H1 (cell line): ENCODE data around the gene ELF4. TPM values are rescaled to one million over a fixed set of nuclear protein-coding genes. Genes with fewer than 3 reads are reported as not detected.

Experiments
- CTCF ChIA-PET: fragments of 300-600 bp; sonication (Branson Sonifier 250); formaldehyde crosslinking; loops from one replicate; lab custom pipeline; 2021; ENCODE audit not compliant: partially characterized antibody; lab: Charles Lee
- POLR2A ChIA-PET: fragments of 300-600 bp; sonication (Branson Sonifier 250); formaldehyde crosslinking; loops from one replicate; lab custom pipeline; 2021; ENCODE audit warnings: inconsistent platforms; ENCODE audit not compliant: partially characterized antibody; lab: Charles Lee
- DNase-seq, 2 experiments: peaks; one replicate each; pipeline versions ENCODE4 v3.0.0 to v3.0.0-alpha.2; 2010 to 2022; ENCODE audit warnings: low spot score in 2 of 2, low read depth in 1 of 2, mixed read lengths in 1 of 2
- FAIRE-seq: peaks from 2 replicates; lab custom pipeline; 2011; peaks lifted over from hg19 to GRCh38; lab: Jason Lieb, UNC
- H2AFZ ChIP-seq: 2 replicates; pipeline ENCODE4 v1.8.1; 2012; ENCODE audit warnings: low read length, inconsistent platforms
- H2AK5ac ChIP-seq: 2 replicates; pipeline ENCODE4 v1.6.1; 2013; ENCODE audit warnings: low read depth, low read length
- H2BK120ac ChIP-seq: replicated peaks from 2 replicates; pipeline ENCODE3; 2013; ENCODE audit warnings: low read depth, low read length, inconsistent platforms
- H2BK12ac ChIP-seq: 2 replicates; pipeline ENCODE4 v1.6.1; 2013; ENCODE audit warnings: low read depth, low read length
- H2BK15ac ChIP-seq: 2 replicates; pipeline ENCODE4 v1.6.1; 2013; ENCODE audit warnings: low read length
- H2BK20ac ChIP-seq: 2 replicates; pipeline ENCODE4 v1.6.1; 2013; ENCODE audit warnings: low read length
- H2BK5ac ChIP-seq: 2 replicates; pipeline ENCODE4 v1.6.1; 2013; ENCODE audit warnings: low read depth, low read length
- H3K14ac ChIP-seq: 2 replicates; pipeline ENCODE4 v1.6.1; 2013; ENCODE audit warnings: inconsistent platforms; ENCODE audit not compliant: insufficient read length
- H3K18ac ChIP-seq: 2 replicates; pipeline ENCODE4 v1.6.1; 2013; ENCODE audit warnings: low read length; ENCODE audit errors: extremely low read depth
- H3K23ac ChIP-seq: 2 replicates; pipeline ENCODE4 v1.6.1; 2013; ENCODE audit warnings: inconsistent platforms; ENCODE audit not compliant: insufficient read length
- H3K23me2 ChIP-seq: 2 replicates; pipeline ENCODE4 v1.6.1; 2013; ENCODE audit warnings: low read depth, low read length
- H3K27ac ChIP-seq: 2 replicates; pipeline ENCODE4 v1.6.1; 2011; ENCODE audit warnings: low read depth, low read length, inconsistent platforms
- H3K27me3 ChIP-seq, 4 experiments: replicated peaks in 1 of 4; 1 replicate in 1 of 4; 2 replicates in 3 of 4; pipeline versions ENCODE4 v1.6.1 to v1.8.1; 2011 to 2013; ENCODE audit warnings: low read length in 3 of 4, mild to moderate bottlenecking in 3 of 4, inconsistent platforms in 2 of 4, mixed read lengths in 2 of 4, moderate library complexity in 1 of 4; ENCODE audit not compliant: control insufficient read depth in 3 of 4, insufficient read depth in 3 of 4; ENCODE audit errors: extremely low read depth in 1 of 4
- H3K36me3 ChIP-seq, 4 experiments: 2 replicates each; pipeline versions ENCODE4 v1.6.1 to v1.8.1; 2011 to 2013; ENCODE audit warnings: mild to moderate bottlenecking in 4 of 4, low read length in 3 of 4, moderate library complexity in 2 of 4, control low read depth in 1 of 4, inconsistent platforms in 1 of 4; ENCODE audit not compliant: insufficient read depth in 4 of 4, control insufficient read depth in 2 of 4
- H3K4ac ChIP-seq: replicated peaks from 2 replicates; pipeline ENCODE3; 2013; ENCODE audit warnings: low read length, low read depth, mixed read lengths, inconsistent platforms; ENCODE audit not compliant: insufficient read length
- H3K4me1 ChIP-seq, 4 experiments: replicated peaks in 1 of 4; 1 replicate in 1 of 4; 2 replicates in 3 of 4; pipeline versions ENCODE4 v1.6.1 to v1.8.1; 2011 to 2013; ENCODE audit warnings: low read length in 3 of 4, inconsistent platforms in 2 of 4, mixed read lengths in 1 of 4; ENCODE audit not compliant: insufficient read depth in 4 of 4, control insufficient read depth in 3 of 4
- H3K4me2 ChIP-seq, 2 experiments: 2 replicates each; pipeline versions ENCODE4 v1.6.1 to v1.8.1; 2011 to 2013; ENCODE audit warnings: low read depth in 2 of 2, low read length in 2 of 2, control low read depth in 1 of 2, inconsistent platforms in 1 of 2, mild to moderate bottlenecking in 1 of 2; ENCODE audit not compliant: insufficient read depth in 1 of 2
- H3K4me3 ChIP-seq, 4 experiments: fragments of 200-600, 300-600 bp in 1 of 4; sonication (generic), shearing (Covaris generic), sonication (Bioruptor Twin) in 1 of 4; 2 replicates each; pipeline versions ENCODE4 v1.5.1 to v1.8.1; 2011 to 2016; ENCODE audit warnings: low read length in 4 of 4, low read depth in 3 of 4, control low read depth in 2 of 4, inconsistent platforms in 2 of 4, mild to moderate bottlenecking in 2 of 4, mixed read lengths in 1 of 4, moderate library complexity in 1 of 4; ENCODE audit not compliant: insufficient read depth in 2 of 4; ENCODE audit errors: extremely low read depth in 1 of 4
- H3K56ac ChIP-seq: replicated peaks from 2 replicates; pipeline ENCODE3; 2013; ENCODE audit warnings: low read depth, mild to moderate bottlenecking, mixed read lengths, low read length, inconsistent platforms; ENCODE audit not compliant: insufficient read length
- H3K79me1 ChIP-seq: 2 replicates; pipeline ENCODE4 v1.6.1; 2013; ENCODE audit warnings: low read depth, low read length, control low read depth
- H3K79me2 ChIP-seq, 2 experiments: 2 replicates each; pipeline versions ENCODE4 v1.6.1 to v1.8.1; 2012 to 2013; ENCODE audit warnings: low read length in 2 of 2, mild to moderate bottlenecking in 2 of 2, inconsistent platforms in 1 of 2; ENCODE audit not compliant: insufficient read depth in 2 of 2, control insufficient read depth in 1 of 2
- H3K9ac ChIP-seq, 4 experiments: replicated peaks in 1 of 4; 1 replicate in 1 of 4; 2 replicates in 3 of 4; pipeline versions ENCODE4 v1.6.1 to v1.8.1; 2011 to 2013; ENCODE audit warnings: low read depth in 3 of 4, low read length in 3 of 4, control low read depth in 2 of 4, mild to moderate bottlenecking in 2 of 4, moderate library complexity in 2 of 4, inconsistent platforms in 1 of 4; ENCODE audit errors: extremely low read depth in 1 of 4
- H3K9me3 ChIP-seq, 2 experiments: 2 replicates each; pipeline versions ENCODE4 v1.6.1 to v1.8.1; 2012 to 2013; ENCODE audit warnings: mild to moderate bottlenecking in 2 of 2, moderate library complexity in 2 of 2, control low read depth in 1 of 2, inconsistent platforms in 1 of 2, low read depth in 1 of 2, low read length in 1 of 2, mixed read lengths in 1 of 2; ENCODE audit not compliant: insufficient read depth in 2 of 2
- H4K20me1 ChIP-seq, 2 experiments: replicated peaks in 1 of 2; 2 replicates each; pipeline versions ENCODE3 to v1.8.1; 2011 to 2013; ENCODE audit warnings: inconsistent platforms in 2 of 2, low read length in 2 of 2, mild to moderate bottlenecking in 1 of 2; ENCODE audit not compliant: insufficient read depth in 2 of 2, control insufficient read depth in 1 of 2
- H4K5ac ChIP-seq: 2 replicates; pipeline ENCODE4 v1.6.1; 2013; ENCODE audit warnings: low read length, low read depth, mixed read lengths, inconsistent platforms; ENCODE audit not compliant: insufficient read length
- H4K8ac ChIP-seq: 2 replicates; pipeline ENCODE4 v1.8.0; 2013; ENCODE audit warnings: mild to moderate bottlenecking, moderate library complexity, low read length, inconsistent platforms; ENCODE audit not compliant: insufficient read depth; ENCODE audit errors: extremely low read depth
- H4K91ac ChIP-seq: replicated peaks from 2 replicates; pipeline ENCODE3; 2013; ENCODE audit warnings: low read length, mixed read lengths, inconsistent platforms; ENCODE audit not compliant: insufficient read length
- BCL11A ChIP-seq, 2 experiments: IDR thresholded peaks; one replicate each; pipeline ENCODE4 v1.6.1; 2011; ENCODE audit warnings: low read depth in 2 of 2, low read length in 2 of 2, mild to moderate bottlenecking in 2 of 2
- CHD2 ChIP-seq: IDR thresholded peaks from 2 replicates; pipeline ENCODE4 v1.6.1; 2012; ENCODE audit warnings: low read length, improper control_type of control experiment
- GTF2F1 ChIP-seq: IDR thresholded peaks from 2 replicates; pipeline ENCODE4 v1.6.1; 2012; ENCODE audit warnings: low read depth, low read length, improper control_type of control experiment, borderline replicate concordance
- SAP30 ChIP-seq: fragments of 300-600 bp; sonication (generic); IDR thresholded peaks from 2 replicates; pipeline ENCODE4 v1.7.1; 2012; ENCODE audit warnings: low read length, moderate library complexity, mild to moderate bottlenecking, inconsistent platforms; ENCODE audit not compliant: insufficient read depth, insufficient replicate concordance
- WGBS, 2 experiments: shearing (Covaris generic) in 1 of 2; methylation state at CpG; one replicate each; pipeline versions ENCODE4 v1.1.6 to v1.1.7; 2013 to 2015; ENCODE audit warnings: low lambda C conversion rate in 2 of 2, mixed read lengths in 2 of 2, inconsistent platforms in 1 of 2, low coverage in 1 of 2, missing lambda C conversion rate in 1 of 2; ENCODE audit not compliant: insufficient replicate concordance in 2 of 2, insufficient coverage in 1 of 2, insufficient read length in 1 of 2; ENCODE audit errors: extremely low coverage in 1 of 2, missing lambda C conversion rate in 1 of 2; 5-methylcytosine and 5-hydroxymethylcytosine counted together
- polyA plus RNA-seq, 7 experiments: library from polyadenylated mRNA; depleted of rRNA in 3 of 7; stranded (reverse) in 5 of 7; unstranded in 2 of 7; fragments of >200 nt in 5 of 7; fragments of 200-250 nt in 2 of 7; gene quantifications; 1 replicate in 5 of 7; 2 replicates in 1 of 7; 4 replicates in 1 of 7; pipeline versions ENCODE4 v1.2.1 to v1.2.3, GENCODE V29; 2011 to 2013; ENCODE audit warnings: missing spikeins in 2 of 7, mixed read lengths in 2 of 7
- total RNA-seq: library from RNA; stranded (reverse); fragmentation: NEBNext Ultra II Directional; extraction: Animal tissue kit (Norgen Biotek cat#: 25700); gene quantifications from 2 replicates; pipeline ENCODE4 v1.2.1, GENCODE V29; 2021

The ELF4 gene
- total and polyA plus RNA-seq, 2 of the 8 experiments (the other 6 are each of a cell fraction or from before 2014, with no cell fraction given) = 1.8 to 2.0 TPM

GRCh38 chrX:130117166-130117565 is 6.9 kb upstream of the ELF4 start:
- Histone ChIP-seq H2BK5ac (no peak overlapping the region), H3K27me3 (peaks cover 1 to 11% (median 4%) of the 10 kb centered on the region in 4 experiments; a peak in 6 of 7 replicates), H4K91ac (no peak overlapping the region)
- no peak for TF ChIP-seq GTF2F1
- TF ChIP-seq CHD2 = no peak
- TF ChIP-seq BCL11A (IDR thresholded peaks at IDR 0.05; ENCODE audit: low read depth in 2 of 2, low read length in 2 of 2) = no peak
- TF ChIP-seq SAP30 = no peak
- TF ChIP-seq, all 59 proteins: peak for 0
- no peaks in the 10 kb centered on the region for H3K79me1 ChIP-seq
- no peak overlapping the region for H2AK5ac ChIP-seq
- H3K27ac ChIP-seq = no peak overlapping the region
- no peak overlapping the region for H3K4me2 ChIP-seq
- no peak overlapping the region for H3K23ac ChIP-seq
- no peak overlapping the region for H3K14ac ChIP-seq
- WGBS, 2 experiments = 81% methylated on average over 5 of the region's 7 CpGs; no CpG with 5 or more reads in 1 of the 2 experiments
- H3K4ac ChIP-seq = no peak overlapping the region
- peaks cover 2% of the 10 kb centered on the region in 2 experiments for H4K20me1 ChIP-seq
- H3K9me3 ChIP-seq = no peaks in the 10 kb centered on the region
- ChIA-PET POLR2A (no interaction called here), CTCF (interaction anchor here (0.6 to 0.8 kb wide), 4 partner anchors 29 to 514 kb away, joined by 3 read pairs; no protein-coding TSS in a partner anchor)
- H3K4me3 ChIP-seq = no peak overlapping the region
- no peak overlapping the region for H2BK15ac ChIP-seq
- H3K9ac ChIP-seq = no peak overlapping the region
- no peak overlapping the region for H4K8ac ChIP-seq
- H3K79me2 ChIP-seq = no peaks in the 10 kb centered on the region
- no peak for DNase-seq
- H3K23me2 ChIP-seq = no peaks in the 10 kb centered on the region; the same call in 1 of the 2 replicates
- H2BK120ac ChIP-seq = no peak overlapping the region
- H2AFZ ChIP-seq = no peak overlapping the region
- no peak overlapping the region for H2BK12ac ChIP-seq
- FAIRE-seq = no peak
- H4K5ac ChIP-seq = no peak overlapping the region
- H2BK20ac ChIP-seq = no peak overlapping the region
- no peaks in the 10 kb centered on the region; a peak in 1 of 7 replicates for H3K4me1 ChIP-seq
- no peak overlapping the region for H3K18ac ChIP-seq
- no peaks in the 10 kb centered on the region for H3K36me3 ChIP-seq
- H3K56ac ChIP-seq = no peak overlapping the region
